HG02678 (cell line): ENCODE measurements around the gene FAM114A1.
A peak's percentile ranks its signal among the peaks of the same experiment; 100 is the strongest.

Source experiments
- ATAC-seq: cut with Tn5 transposase; IDR thresholded peaks from one replicate; pipeline ENCODE4 v1.9.1; 2021; ENCODE audit warnings: mild to moderate bottlenecking, moderate library complexity; ENCODE audit not compliant: unreplicated experiment

Gene FAM114A1

DNA sequence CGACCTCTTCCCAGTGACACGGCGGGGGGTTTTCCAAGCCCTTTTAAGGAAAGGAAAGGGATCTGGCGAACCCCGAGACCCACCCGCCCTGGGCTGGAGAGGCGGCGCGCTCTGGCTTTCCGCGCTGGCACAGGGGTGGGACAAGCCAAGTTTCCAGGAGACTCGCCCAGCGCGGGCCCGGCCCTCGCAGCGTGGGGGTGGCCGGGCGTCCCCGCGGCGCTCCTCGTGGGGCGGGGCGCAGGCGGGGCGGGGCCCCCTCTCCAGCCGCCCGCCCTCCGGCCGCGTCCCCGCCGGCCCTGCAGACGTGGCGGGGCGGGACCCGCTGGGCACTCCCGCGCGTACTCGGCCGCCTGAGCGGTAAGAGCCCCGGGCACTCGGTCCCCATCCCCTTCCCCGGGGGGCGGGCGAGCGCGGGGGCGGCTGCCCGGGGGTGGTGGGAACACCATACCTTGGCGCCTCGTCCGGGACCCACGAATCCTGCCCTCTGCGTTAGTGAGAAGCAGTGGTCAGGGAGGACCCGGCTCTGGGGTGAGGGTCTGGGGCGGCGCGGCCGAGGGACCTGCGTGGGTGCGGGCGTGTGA, at the start of gene FAM114A1:
FAM114A1 (plus strand) TSS at position 329 of the 581 bp plus-strand sequence. CDS start 10,273 bp downstream, outside the sequence.
- ATAC-seq, result peak; percentile 97

DNA sequence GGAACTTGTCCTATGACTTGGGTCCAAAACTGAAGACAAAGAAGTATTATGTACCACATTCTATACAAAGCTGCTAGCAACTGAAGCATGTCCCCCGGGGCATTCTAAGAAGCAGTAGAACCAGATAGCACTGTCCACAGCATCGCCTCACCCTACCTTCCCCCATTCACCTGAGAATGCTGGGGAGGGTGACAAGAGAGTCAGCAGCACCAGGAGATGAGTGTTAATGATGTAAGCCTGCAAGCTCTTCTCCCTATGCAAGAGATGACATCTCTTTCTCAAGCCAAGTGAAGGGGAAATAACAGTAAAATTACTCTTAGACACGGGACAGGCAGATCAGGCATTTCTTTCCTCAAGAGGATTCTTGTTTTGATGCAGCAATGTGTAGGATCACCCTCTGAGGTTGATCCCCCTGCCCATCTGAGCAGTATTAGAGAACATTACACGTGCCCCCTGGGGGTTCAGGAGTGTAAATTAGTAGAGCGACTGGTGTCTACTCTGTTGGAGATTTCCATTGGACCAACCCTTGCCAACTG, 49.1 kb upstream of the FAM114A1 start:
- peak; percentile 58 for ATAC-seq

DNA sequence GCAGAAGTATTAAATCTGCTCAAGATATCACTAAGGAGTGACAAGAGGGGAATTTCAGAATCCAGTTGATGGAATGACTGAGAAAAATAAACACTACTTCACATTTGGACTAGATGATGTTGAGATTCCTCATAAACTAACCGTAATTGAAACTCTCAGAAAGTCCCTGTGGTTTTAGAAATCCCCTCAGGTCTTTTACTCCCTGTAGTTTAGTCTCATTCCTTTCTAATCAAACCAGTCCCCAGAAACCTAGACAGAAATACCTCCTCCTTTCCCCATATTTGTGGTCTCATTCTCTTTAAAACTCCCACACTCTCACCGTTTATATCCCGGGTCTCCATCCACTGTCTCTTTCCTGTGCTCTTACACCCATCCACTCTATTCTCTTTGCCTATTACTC, 48.0 kb upstream of the FAM114A1 start:
- ATAC-seq, result no peak

DNA sequence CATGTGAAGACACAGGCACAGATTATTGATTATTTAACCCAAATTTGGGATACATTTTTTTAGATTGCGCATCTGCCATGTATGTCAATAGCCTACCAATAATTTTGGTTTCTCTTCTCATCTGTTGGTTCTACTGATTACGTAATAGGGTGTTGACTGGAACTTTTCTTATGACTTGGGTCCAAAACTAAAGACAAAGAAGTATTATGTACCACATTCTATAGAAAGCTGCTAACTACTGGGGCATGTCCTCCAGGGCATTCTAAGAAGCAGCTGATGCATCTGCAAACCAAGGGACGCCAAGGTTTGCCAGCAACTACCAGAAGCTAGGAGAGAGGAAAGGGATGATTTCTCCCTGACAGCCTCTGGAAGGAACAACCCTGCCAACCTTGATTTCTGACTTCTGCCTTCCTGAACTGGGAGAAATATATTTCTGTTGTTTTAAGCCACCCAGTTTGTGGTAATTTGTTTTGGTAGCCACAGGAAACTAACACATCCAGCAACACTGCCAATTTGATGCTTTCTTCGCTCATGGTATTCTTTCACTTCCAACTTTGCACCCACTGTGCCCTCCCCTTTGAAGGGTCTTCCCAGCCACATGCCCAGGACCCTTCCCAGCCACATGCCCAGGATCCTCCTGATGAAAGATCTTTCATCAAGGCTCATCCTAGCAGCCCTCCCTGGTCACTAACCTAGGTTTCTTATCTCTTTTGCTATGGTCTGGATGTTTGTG, 47.1 kb upstream of the FAM114A1 start:
- ATAC-seq, result peak; percentile 63

DNA sequence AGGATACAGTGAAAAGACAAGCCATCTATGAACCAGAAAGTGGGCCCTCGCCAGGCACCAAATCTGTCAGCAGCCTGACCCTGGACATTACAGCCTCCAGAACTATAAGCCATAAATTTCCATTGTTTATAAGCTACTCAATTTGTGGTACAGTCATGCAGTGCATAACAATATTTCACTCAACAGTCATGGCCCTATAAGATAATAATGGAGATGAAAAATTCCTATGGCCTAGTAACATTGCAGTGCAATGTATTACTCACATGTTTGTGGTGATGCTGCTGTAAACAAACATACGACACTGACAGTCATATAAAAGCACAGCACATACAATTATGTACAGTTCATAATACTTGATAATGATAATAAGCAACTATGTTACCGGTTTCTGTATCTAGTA, 45.9 kb upstream of the FAM114A1 start:
- no peak for ATAC-seq

DNA sequence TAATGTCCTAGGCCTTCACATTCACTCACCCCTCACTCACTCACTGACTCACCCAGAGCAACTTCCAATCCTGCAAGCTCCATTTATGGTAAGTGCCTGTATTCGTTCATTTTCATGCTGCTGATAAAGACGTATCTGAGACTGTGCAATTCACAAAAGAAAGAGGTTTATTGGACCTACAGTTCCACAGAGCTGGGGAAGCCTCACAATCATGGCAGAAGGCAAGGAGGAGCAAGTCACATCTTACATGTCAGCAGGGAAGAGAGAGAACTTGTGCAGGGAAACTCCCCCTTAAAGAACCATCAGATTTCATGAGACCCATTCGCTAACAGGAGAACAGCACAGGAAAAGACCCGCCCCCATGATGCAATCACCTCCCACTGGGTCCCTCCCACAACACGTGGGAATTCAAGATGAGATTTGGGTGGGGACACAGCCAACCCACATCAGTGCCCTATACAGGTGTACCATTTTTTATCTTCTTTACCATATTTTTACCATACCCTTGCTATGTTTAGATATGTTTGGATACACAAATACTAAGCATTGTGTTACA, 44.8 kb upstream of the FAM114A1 start:
- ATAC-seq, result no peak

DNA sequence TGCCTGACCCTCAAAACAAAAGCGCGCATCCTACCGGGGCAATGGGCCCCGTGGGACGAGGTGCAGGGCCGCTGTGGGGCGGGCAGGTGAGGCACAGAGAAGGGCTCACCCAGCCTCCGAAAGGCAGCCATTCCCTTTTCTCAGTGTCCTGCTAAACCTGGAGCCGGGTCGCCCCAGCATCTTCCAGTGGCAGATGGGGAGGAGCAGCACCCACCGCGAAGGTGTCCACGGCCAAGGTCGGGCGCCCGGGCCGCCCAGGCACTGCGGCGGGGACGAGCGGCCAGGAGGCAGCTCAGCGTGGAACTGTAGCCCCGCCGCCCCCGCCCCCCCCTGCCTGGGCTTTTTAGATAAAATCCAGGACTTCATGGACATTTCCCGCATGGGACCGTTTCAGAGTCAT, 43.8 kb upstream of the FAM114A1 start:
- ATAC-seq, result no peak

DNA sequence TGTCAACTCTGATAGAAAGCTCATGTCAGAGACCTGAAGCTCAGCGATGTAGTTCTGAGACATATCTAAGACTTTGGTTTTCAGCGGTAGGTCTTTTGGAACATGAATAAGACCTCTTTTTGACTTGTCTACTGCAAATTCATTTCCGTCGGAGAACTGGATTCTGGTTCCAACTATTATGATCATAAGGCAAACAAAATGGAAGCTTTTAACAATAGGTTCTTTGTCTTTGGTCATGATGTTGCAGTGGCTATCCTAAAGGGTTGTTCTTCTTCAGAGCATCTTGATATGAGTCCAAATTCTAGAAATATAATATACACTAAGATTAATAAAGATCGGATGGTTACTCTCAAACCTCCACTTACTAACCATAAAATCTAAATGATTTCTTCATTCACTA, 38.4 kb upstream of the FAM114A1 start:
- ATAC-seq, result no peak

DNA sequence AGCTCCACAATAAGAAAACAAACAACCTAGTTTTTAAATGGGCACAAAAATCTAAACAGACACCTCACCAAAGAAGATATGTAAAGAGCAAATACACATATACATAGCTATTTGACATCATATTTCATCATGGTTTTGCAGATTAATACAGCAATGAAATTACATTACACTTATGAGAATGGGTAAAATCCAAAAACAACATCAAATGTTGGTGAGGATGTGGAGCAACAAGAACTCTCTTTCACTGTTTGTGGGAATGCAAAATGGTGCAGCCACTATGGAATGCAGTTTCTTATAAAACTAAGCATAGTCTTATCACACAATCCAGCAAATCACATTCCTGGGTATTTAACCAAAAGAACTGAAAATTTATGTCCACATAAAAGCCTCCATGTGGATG, 36.0 kb upstream of the FAM114A1 start:
- no peak for ATAC-seq

DNA sequence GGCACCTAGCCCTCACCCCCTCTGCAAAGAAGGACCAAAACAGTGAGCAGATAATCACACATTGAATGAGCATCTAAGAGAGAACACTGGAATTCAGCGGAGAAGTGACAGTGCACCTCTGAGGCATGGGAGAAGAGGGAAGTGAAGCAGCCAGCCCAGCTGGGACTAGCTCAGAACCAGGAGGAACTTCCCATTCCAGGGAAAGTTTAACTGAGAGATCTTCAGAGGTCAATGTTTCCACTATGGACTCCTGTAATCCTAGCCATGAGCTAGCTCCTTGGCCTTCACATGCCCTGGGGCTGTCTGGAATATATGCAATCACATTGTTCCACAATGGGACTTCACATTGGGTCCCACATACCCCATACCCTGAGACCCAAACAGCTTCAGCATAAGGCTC, 35.4 kb upstream of the FAM114A1 start:
- ATAC-seq, result no peak

DNA sequence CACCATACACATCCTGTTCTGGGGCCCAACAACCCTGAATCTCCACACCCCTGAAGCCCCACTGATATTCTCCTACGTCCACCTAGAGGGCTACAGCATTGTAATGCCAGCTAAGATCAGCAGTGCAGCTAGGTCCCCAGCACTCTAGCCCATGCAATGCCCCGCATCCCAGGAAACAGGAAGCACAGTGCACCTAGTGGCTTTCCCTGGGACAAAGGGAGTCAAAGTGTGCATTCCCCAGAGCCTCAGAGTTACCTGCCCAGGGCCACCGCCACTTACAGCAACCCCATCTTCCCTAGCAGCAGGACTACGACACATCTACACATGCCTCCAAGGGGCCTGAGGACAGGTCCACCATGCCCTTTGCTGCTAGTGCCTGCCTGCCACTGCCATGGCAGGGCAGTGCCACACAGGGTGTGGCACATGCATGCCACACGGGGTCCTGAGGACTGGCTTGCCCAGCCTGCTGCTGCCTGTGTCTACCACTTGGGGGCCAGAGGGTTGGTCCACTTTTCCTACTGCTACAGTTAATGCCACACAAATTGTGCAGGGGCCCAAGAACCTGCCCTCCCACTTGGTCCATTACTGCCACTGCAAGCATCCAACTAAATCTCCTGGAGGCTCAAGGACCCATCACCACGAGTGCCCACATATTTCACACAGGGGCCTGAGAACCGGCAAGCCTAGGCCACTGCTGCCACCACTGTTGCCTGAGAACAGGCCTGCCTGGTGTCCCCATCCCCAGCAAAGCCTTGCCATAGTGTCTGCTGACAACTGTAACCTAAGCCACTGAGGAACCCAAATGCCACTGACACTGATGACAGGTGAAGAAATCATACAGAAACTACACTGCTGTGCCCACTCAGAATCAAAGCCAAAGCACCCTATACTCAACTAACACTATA, 34.7 kb upstream of the FAM114A1 start:
- ATAC-seq, result no peak

DNA sequence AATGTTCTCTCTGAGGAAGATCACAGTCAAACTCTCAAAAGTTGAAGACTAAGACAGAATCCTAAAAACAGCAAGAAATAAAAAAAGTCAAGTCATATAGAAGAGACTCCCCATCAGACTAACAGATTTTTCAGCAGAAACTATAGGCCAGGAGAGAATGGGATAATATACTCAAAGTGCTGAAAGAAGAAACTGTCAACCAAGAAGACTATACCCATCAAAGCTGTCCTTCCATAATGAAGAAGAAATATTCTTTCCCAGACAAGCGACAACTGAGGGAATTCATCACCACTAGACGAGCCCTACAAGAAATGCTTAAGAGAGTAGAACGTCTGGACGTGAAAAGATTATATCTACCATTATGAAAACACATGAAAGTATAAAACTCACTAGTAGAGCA, 33.0 kb upstream of the FAM114A1 start:
- ATAC-seq, result no peak

DNA sequence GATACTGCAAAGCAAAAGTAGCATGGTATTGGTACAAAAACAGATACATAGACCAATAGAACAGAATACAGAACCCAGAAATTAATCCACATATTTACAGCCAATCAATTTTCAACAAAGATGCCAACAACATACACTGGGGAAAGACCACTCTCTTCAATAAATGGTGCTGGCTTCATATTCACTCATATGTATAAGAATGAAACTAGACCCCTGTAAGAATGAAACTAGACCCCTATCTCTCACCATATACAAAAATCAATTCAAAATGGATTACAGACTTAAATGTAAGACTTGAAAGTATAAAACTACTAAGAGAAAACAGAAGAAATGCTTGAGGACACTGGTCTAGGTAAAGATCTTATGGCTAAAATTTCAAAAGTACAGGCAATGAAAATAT, 30.3 kb upstream of the FAM114A1 start:
- no peak for ATAC-seq

DNA sequence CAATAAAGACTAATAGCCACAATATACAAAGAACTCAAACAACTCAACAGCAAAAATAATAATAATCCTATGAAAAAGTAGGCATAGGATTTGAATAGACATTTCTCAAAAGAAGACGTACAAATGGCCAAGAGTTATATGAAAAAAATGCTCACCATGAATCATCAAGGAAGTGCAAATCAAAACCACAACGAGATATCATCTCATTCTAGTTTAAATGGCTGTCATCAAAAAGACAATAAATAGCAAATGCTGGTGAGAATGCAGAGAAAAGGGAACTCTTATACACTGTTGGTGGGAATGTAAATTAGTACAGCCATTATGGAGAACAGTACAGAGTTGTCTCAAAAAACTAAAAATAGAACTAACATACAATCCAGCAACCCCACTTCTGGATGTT, 29.8 kb upstream of the FAM114A1 start:
- ATAC-seq, result no peak

DNA sequence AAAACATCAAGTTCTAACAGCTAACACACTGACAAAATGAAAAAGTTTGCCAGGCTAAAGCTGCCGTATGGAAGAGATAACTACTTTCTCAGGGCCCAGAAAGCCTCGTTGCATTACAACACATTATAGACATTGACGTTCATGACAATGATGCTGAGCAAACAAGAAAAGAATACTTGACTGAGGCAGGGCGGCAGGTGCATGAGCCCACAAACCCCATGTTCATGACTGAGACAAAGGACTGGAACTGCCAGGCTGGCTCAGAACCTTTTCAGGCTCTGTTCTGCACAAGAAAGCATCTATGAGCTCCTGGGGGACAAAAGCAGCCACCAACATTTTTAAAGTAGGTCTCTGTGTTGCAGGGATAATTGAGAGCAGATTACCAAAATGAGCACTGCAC, 24.6 kb upstream of the FAM114A1 start:
- ATAC-seq, result no peak

DNA sequence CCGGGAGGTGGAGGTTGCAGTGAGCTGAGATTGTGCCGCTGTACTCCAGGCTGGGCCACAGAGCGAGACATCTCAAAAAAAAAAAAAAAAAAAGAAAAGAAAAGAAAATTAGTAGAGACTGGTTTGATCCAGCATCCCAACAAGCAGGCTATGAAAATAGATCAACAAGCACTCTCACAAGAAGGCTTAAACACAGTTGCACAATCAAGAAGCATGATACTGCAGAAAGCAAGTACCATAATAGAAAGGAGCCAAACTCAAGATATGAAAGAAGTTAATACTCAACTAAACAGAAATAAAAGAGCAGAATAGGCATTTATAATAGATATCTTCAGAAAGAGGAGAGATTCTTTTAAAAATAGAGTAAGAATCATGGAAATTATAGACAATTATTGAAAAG, 21.6 kb upstream of the FAM114A1 start:
- ATAC-seq, result no peak

DNA sequence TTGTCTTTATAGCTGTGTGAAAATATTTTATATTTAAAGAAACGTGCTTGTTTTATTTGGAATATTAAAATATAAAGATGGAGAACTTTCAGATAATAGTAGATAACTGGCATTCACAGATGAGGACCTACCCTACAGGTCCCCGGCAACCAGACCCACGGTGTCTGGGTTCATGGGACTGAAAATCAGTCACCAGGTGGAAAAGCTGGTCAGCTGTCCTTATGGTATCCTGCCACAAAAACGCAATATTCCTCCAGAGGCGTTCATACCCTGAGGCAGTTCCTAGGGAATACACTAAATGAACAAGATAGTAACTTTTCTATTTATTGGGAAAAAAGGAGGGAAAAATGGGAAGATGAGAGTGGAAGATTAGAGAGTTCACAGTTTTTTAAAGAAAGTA, 12.1 kb upstream of the FAM114A1 start:
- no peak for ATAC-seq

DNA sequence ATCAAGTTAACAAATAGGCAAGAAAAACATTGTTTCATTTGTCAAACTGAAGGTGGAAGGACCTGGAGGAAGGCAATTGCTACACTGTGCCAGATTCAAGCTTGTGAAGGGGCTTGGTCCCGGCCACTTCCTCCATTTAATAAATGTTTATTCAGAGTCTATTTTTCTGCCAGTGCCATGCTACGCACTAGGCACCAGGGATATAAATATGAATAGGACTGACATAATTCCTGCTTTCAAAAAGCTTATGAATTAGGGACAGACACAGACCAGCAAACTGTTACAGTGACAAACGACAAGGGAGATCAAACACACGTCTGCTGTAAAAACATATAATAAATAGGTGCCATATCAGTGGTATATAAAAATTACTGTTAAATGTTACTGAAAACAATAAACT, 11.6 kb upstream of the FAM114A1 start:
- ATAC-seq, result no peak

DNA sequence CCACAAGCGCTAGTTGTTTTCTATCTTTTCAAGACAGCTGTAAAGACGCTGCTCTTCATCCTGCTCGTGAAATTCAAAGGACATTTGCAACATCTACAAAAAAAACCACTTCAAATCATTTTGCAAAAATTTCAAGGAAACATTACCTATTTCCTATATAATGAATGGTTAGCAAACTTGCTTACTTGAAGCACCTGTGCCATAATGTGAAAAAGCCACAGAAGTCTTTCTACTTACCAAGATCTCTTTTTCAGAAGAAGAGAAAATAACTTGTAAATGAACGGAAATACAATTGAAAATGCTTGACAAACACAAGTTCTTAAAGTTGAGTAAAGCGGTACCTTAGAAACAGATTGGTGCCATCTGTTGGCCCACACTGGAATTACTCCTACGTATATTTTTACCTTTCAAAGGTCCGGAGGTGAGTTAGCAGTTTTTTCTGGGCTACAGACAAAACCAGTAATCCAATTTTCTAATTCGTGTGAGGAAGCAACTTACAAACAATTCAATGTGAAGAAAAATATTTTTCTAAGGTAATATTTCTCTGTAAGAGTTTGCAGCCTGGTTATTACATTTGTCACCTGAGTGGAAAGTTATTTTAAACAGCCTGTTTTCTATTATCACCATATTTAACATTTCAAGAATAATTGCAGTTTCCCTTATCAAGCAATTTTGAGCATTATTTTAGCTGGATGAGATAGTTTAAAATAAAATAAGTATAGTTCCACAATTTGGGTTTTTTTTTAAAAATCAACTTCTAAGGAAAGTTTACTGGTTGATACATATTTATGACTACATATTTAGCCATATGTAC, 10.9 kb upstream of the FAM114A1 start, which contains the start of gene TLR6:
TLR6 (minus strand) TSS at position 294 of the 814 bp plus-strand sequence. CDS start 27,344 bp downstream, outside the sequence.
- peak; percentile 46 for ATAC-seq
